Tibial nerve (tissue), 4 donors: ENCODE results near the gene DNMT3A. TPM values are rescaled to one million over a fixed set of nuclear protein-coding genes. Genes with fewer than 3 reads are reported as not detected.

Experiments used
- DNase-seq, 2 donors: peaks; one replicate each; pipeline ENCODE4 v3.0.0-alpha.2; 2019; ENCODE audit warnings: low spot score in 2 of 2
- H3K27ac ChIP-seq, 4 donors: fragments of 200-600 bp; sonication (generic) in 3 of 4; one replicate each; pipeline ENCODE4 v1.5.1; 2017 to 2019; ENCODE audit warnings: mild to moderate bottlenecking in 1 of 4
- H3K27me3 ChIP-seq, 2 donors: fragments of 200-600 bp; sonication (generic) in 1 of 2; one replicate each; pipeline versions ENCODE4 v1.5.1 to v1.6.0; 2017 to 2019
- H3K36me3 ChIP-seq, 3 donors: fragments of 200-600 bp; sonication (generic); one replicate each; pipeline ENCODE4 v1.5.1; 2018 to 2019
- H3K4me1 ChIP-seq, 4 donors: fragments of 200-600 bp; sonication (generic) in 3 of 4; one replicate each; pipeline ENCODE4 v1.5.1; 2017 to 2019
- H3K4me3 ChIP-seq, 4 donors: fragments of 200-600 bp; sonication (generic) in 3 of 4; one replicate each; pipeline ENCODE4 v1.5.1; 2017 to 2019; ENCODE audit warnings: mild to moderate bottlenecking in 1 of 4, moderate library complexity in 1 of 4
- H3K9me3 ChIP-seq, 4 donors: fragments of 200-600 bp; sonication (generic) in 3 of 4; one replicate each; pipeline ENCODE4 v1.5.1; 2017 to 2019
- CTCF ChIP-seq, 5 experiments: fragments of 200-600 bp in 3 of 5; fragments of 450-650 bp in 2 of 5; sonication (generic) in 3 of 5; IDR thresholded peaks; one replicate each; pipeline ENCODE4 v1.5.1; 2016 to 2019; ENCODE audit warnings: antibody characterized with exemption in 5 of 5, mild to moderate bottlenecking in 3 of 5, moderate library complexity in 2 of 5
- EP300 ChIP-seq, 2 donors: sonication (generic); formaldehyde crosslinking; IDR thresholded peaks; one replicate each; pipeline ENCODE4 v1.6.1; 2017; ENCODE audit warnings: antibody characterized with exemption in 2 of 2, mild to moderate bottlenecking in 1 of 2
- POLR2A ChIP-seq, 2 donors: fragments of 450-650 bp; IDR thresholded peaks; one replicate each; pipeline ENCODE4 v1.6.1; 2017; ENCODE audit warnings: antibody characterized with exemption in 2 of 2, mild to moderate bottlenecking in 2 of 2, moderate library complexity in 2 of 2
- WGBS, 2 donors: methylation state at CpG; one replicate each; pipeline ENCODE4 v1.1.5; 2018; 5-methylcytosine and 5-hydroxymethylcytosine counted together
- total RNA-seq, 4 donors: library from RNA; depleted of rRNA; stranded (reverse); fragments of >200 nt; gene quantifications; one replicate each; pipeline ENCODE4 v1.1.0, GENCODE V29; 2016

The DNMT3A gene
- total RNA-seq, 4 donors from 2014 or later: 17.4 to 28.4 (median 25.0) TPM

- TF ChIP-seq POLR2A (IDR thresholded peaks at IDR 0.05): no peak
- no peak for TF ChIP-seq CTCF (IDR thresholded peaks at IDR 0.05)
- TF ChIP-seq EP300 (IDR thresholded peaks at IDR 0.05): no peak
- Histone ChIP-seq H3K36me3 (no peaks in the 10 kb centered on the region), H3K9me3 (no peaks in the 10 kb centered on the region), H3K4me1 (peaks cover 0 to 91% (median 35%) of the 10 kb centered on the region in 4 donors), H3K4me3 (no peak overlapping the region), H3K27me3 (no peaks in the 10 kb centered on the region), H3K27ac (no peak overlapping the region)
- WGBS, 2 donors: 89 to 95% methylated on average over 8 of the region's 8 CpGs
- DNase-seq: no peak
These were observed 7.2 kb downstream of the DNMT3A start for GRCh38 chr2:25334482-25334881.

- Histone ChIP-seq H3K9me3 (no peaks in the 10 kb centered on the region), H3K4me3 (no peak overlapping the region), H3K27me3 (no peaks in the 10 kb centered on the region), H3K36me3 (no peaks in the 10 kb centered on the region), H3K4me1 (peaks cover 0 to 91% (median 33%) of the 10 kb centered on the region in 4 donors), H3K27ac (no peak overlapping the region)
- TF ChIP-seq POLR2A (IDR thresholded peaks at IDR 0.05): no peak
- TF ChIP-seq CTCF (IDR thresholded peaks at IDR 0.05): no peak
- no peak for TF ChIP-seq EP300 (IDR thresholded peaks at IDR 0.05)
- DNase-seq: no peak
- WGBS, 2 donors: 66 to 68% methylated on average over 4 of the region's 4 CpGs
These were observed 7.7 kb downstream of the DNMT3A start for GRCh38 chr2:25333981-25334380.

GRCh38 chr2:25332571-25332970 is 9.2 kb downstream of the DNMT3A start:
- TF ChIP-seq POLR2A (IDR thresholded peaks at IDR 0.05) (no peak), EP300 (IDR thresholded peaks at IDR 0.05) (no peak), CTCF (IDR thresholded peaks at IDR 0.05) (no peak)
- Histone ChIP-seq H3K4me3 (no peak overlapping the region), H3K36me3 (peaks cover 0 to 3% (median 0%) of the 10 kb centered on the region in 3 donors), H3K27ac (peak overlapping the region in 2 of 4 donors; percentile 51 to 74), H3K4me1 (peaks cover 0 to 88% (median 30%) of the 10 kb centered on the region in 4 donors), H3K9me3 (no peaks in the 10 kb centered on the region), H3K27me3 (no peaks in the 10 kb centered on the region)
- DNase-seq: no peak
- WGBS, 2 donors: 53 to 54% methylated on average over 9 of the region's 9 CpGs

- TF ChIP-seq CTCF (IDR thresholded peaks at IDR 0.05): no peak
- TF ChIP-seq POLR2A (IDR thresholded peaks at IDR 0.05): no peak
- TF ChIP-seq EP300 (IDR thresholded peaks at IDR 0.05): no peak
- Histone ChIP-seq H3K4me1 (peaks cover 0 to 82% (median 28%) of the 10 kb centered on the region in 4 donors), H3K36me3 (peaks cover 0 to 11% (median 0%) of the 10 kb centered on the region in 3 donors), H3K9me3 (peaks cover 0 to 5% (median 0%) of the 10 kb centered on the region in 4 donors), H3K4me3 (no peak overlapping the region), H3K27ac (peak overlapping the region in 2 of 4 donors; percentile 44 to 74), H3K27me3 (no peaks in the 10 kb centered on the region)
- WGBS, 2 donors: 73 to 77% methylated on average over 23 of the region's 23 CpGs
- DNase-seq: no peak
These were observed 9.9 kb downstream of the DNMT3A start for GRCh38 chr2:25331686-25332365.

GRCh38 chr2:25330937-25331336 is 10.8 kb downstream of the DNMT3A start:
- no peak overlapping the region for H3K4me3 ChIP-seq
- no peak for DNase-seq
- H3K36me3 ChIP-seq: peaks cover 0 to 18% (median 0%) of the 10 kb centered on the region in 3 donors
- H3K27ac ChIP-seq: no peak overlapping the region
- H3K9me3 ChIP-seq: peaks cover 0 to 13% (median 2%) of the 10 kb centered on the region in 4 donors
- 88 to 89% methylated on average over 4 of the region's 4 CpGs for WGBS, 2 donors
- TF ChIP-seq CTCF (IDR thresholded peaks at IDR 0.05): no peak
- no peaks in the 10 kb centered on the region for H3K27me3 ChIP-seq
- H3K4me1 ChIP-seq: peaks cover 0 to 73% (median 23%) of the 10 kb centered on the region in 4 donors
